Cardiac fibroblast (primary cell): ENCODE data around the gene PAPPA2.

ENCODE experiments used
- DNase-seq, 2 donors: peaks; one replicate each; pipeline versions ENCODE4 v3.0.0 to v3.0.0-alpha.2; 2010; ENCODE audit warnings: low read depth in 2 of 2
- H3K4me3 ChIP-seq, 2 donors: replicated peaks in 1 of 2; 1 replicate in 1 of 2; 2 replicates in 1 of 2; pipeline ENCODE4 v1.5.1; 2011; ENCODE audit warnings: low read depth in 2 of 2, low read length in 2 of 2, mild to moderate bottlenecking in 2 of 2, moderate library complexity in 1 of 2
- CTCF ChIP-seq: IDR thresholded peaks from one replicate; pipeline ENCODE4 v1.5.1; 2011; ENCODE audit warnings: low read depth, mild to moderate bottlenecking, low read length, inconsistent platforms

PAPPA2 gene

GRCh38 chr1:176766779-176767178 is 303.8 kb downstream of the PAPPA2 start:
- no peak overlapping the region for H3K4me3 ChIP-seq
- DNase-seq, result no peak
- TF ChIP-seq CTCF, result no peak

GRCh38 chr1:176767714-176768136 is 304.8 kb downstream of the PAPPA2 start:
- no peak for TF ChIP-seq CTCF
- no peak overlapping the region for H3K4me3 ChIP-seq

GRCh38 chr1:176768532-176768931 is 305.6 kb downstream of the PAPPA2 start:
- DNase-seq, result no peak
- TF ChIP-seq CTCF, result no peak

More at GRCh38 chr1:176767714-176768136, 304.8 kb downstream of the PAPPA2 start:
- DNase-seq, result no peak

GRCh38 chr1:176770066-176770465 is 307.1 kb downstream of the PAPPA2 start:
- DNase-seq, result no peak
- TF ChIP-seq CTCF, result no peak
- H3K4me3 ChIP-seq, result no peak overlapping the region

More at GRCh38 chr1:176768532-176768931, 305.6 kb downstream of the PAPPA2 start:
- H3K4me3 ChIP-seq, result no peak overlapping the region

GRCh38 chr1:176773038-176773437 is 310.1 kb downstream of the PAPPA2 start:
- H3K4me3 ChIP-seq, result no peak overlapping the region
- TF ChIP-seq CTCF, result no peak
- no peak for DNase-seq

GRCh38 chr1:176774224-176774623 is 311.2 kb downstream of the PAPPA2 start:
- TF ChIP-seq CTCF, result no peak
- H3K4me3 ChIP-seq, result no peak overlapping the region
- no peak for DNase-seq

- DNase-seq, result no peak
- no peak overlapping the region for H3K4me3 ChIP-seq
- no peak for TF ChIP-seq CTCF
Measured at GRCh38 chr1:176775378-176775777, 312.4 kb downstream of the PAPPA2 start.
